ENCODE data around the gene ZNF189.

The ZNF189 gene

GRCh38 chr9:101455656-101456240 is 57.1 kb downstream of the ZNF189 start:
- no peak for DNase-seq

GRCh38 chr9:101457003-101457402 is 58.4 kb downstream of the ZNF189 start:
- DNase-seq, result no peak

- peak; percentile 50 for DNase-seq
Observed at GRCh38 chr9:101458963-101459631, 60.4 kb downstream of the ZNF189 start.
